HG03095 (cell line): Measurements from ENCODE around the gene FOXK1.

Experiments used
- ATAC-seq: cut with Tn5 transposase; IDR thresholded peaks from one replicate; pipeline ENCODE4 v1.9.1; 2021; ENCODE audit warnings: moderate library complexity; ENCODE audit not compliant: unreplicated experiment

FOXK1 gene

GRCh38 chr7:4694305-4694704 is 12.2 kb downstream of the FOXK1 start:
- ATAC-seq = no peak

- no peak for ATAC-seq
These were observed 16.7 kb downstream of the FOXK1 start for GRCh38 chr7:4698707-4699275.

GRCh38 chr7:4699841-4700240 is 17.7 kb downstream of the FOXK1 start:
- ATAC-seq = no peak

GRCh38 chr7:4700577-4701235 is 18.6 kb downstream of the FOXK1 start:
- ATAC-seq = no peak

GRCh38 chr7:4702961-4703512 is 20.9 kb downstream of the FOXK1 start:
- ATAC-seq = no peak

- ATAC-seq = no peak
These were observed 21.4 kb downstream of the FOXK1 start for GRCh38 chr7:4703532-4703931.

GRCh38 chr7:4706384-4707216 is 24.5 kb downstream of the FOXK1 start:
- no peak for ATAC-seq

GRCh38 chr7:4707217-4707741 is 25.2 kb downstream of the FOXK1 start:
- ATAC-seq = no peak

- ATAC-seq = no peak
These were observed 25.9 kb downstream of the FOXK1 start for GRCh38 chr7:4707980-4708411.

GRCh38 chr7:4709187-4709586 is 27.1 kb downstream of the FOXK1 start:
- ATAC-seq = no peak

- no peak for ATAC-seq
These were observed 29.0 kb downstream of the FOXK1 start for GRCh38 chr7:4711093-4711492.

- ATAC-seq = no peak
These were observed 29.5 kb downstream of the FOXK1 start for GRCh38 chr7:4711634-4712033.

GRCh38 chr7:4712281-4713182 is 30.4 kb downstream of the FOXK1 start:
- peak; percentile 53 for ATAC-seq

- peak; percentile 46 for ATAC-seq
These were observed 31.2 kb downstream of the FOXK1 start for GRCh38 chr7:4713183-4713784.

- no peak for ATAC-seq
These were observed 32.1 kb downstream of the FOXK1 start for GRCh38 chr7:4714161-4714700.

GRCh38 chr7:4714767-4715409 is 32.8 kb downstream of the FOXK1 start:
- no peak for ATAC-seq

GRCh38 chr7:4715410-4715776 is 33.3 kb downstream of the FOXK1 start:
- no peak for ATAC-seq

- no peak for ATAC-seq
These were observed 35.1 kb downstream of the FOXK1 start for GRCh38 chr7:4716946-4717795.
